H1 (cell line): ENCODE data around the gene PARP14.

Experiments
- BACH1 ChIP-seq: IDR thresholded peaks from 2 replicates; pipeline ENCODE4 v1.6.1; 2012; ENCODE audit warnings: low read length, improper control_type of control experiment
- CEBPB ChIP-seq: IDR thresholded peaks from 2 replicates; pipeline ENCODE4 v1.6.1; 2012; ENCODE audit warnings: low read depth, low read length
- CTCF ChIP-seq, 3 experiments: IDR thresholded peaks; 1 replicate in 2 of 3; 2 replicates in 1 of 3; pipeline versions ENCODE4 v1.5.1 to v1.6.1; 2011; ENCODE audit warnings: low read length in 3 of 3, mild to moderate bottlenecking in 3 of 3, inconsistent platforms in 2 of 3, low read depth in 1 of 3, moderate library complexity in 1 of 3; ENCODE audit not compliant: insufficient read depth in 1 of 3; ENCODE audit errors: control extremely low read depth in 1 of 3
- HDAC6 ChIP-seq: IDR thresholded peaks from one replicate; pipeline ENCODE4 v1.7.1; 2012; ENCODE audit warnings: low read depth, mild to moderate bottlenecking, inconsistent platforms, low read length, moderate library complexity
- POLR2A ChIP-seq, 2 experiments: IDR thresholded peaks; 1 replicate in 1 of 2; 2 replicates in 1 of 2; pipeline ENCODE4 v1.6.1; 2011; ENCODE audit warnings: low read depth in 2 of 2, low read length in 2 of 2, mild to moderate bottlenecking in 2 of 2; ENCODE audit errors: control extremely low read depth in 1 of 2
- RAD21 ChIP-seq, 2 experiments: IDR thresholded peaks in 1 of 2; conservative IDR thresholded peaks in 1 of 2; 2 replicates each; pipeline ENCODE4 v1.6.1; 2011; ENCODE audit warnings: low read depth in 2 of 2, low read length in 2 of 2, improper control_type of control experiment in 1 of 2, inconsistent platforms in 1 of 2, mild to moderate bottlenecking in 1 of 2, moderate library complexity in 1 of 2
- RFX5 ChIP-seq: IDR thresholded peaks from 2 replicates; pipeline ENCODE4 v1.6.1; 2011; ENCODE audit warnings: low read depth, low read length, improper control_type of control experiment, borderline replicate concordance
- RNF2 ChIP-seq: fragments of 200-900, 300-1000 bp; sonication (generic); IDR thresholded peaks from 2 replicates; pipeline ENCODE4 v1.7.1; 2016; ENCODE audit warnings: borderline replicate concordance, low read depth, mild to moderate bottlenecking, antibody characterized with exemption, low read length; ENCODE audit not compliant: poor library complexity, severe bottlenecking; ENCODE audit errors: missing control alignments
- SP2 ChIP-seq: IDR thresholded peaks from 2 replicates; pipeline ENCODE4 v1.6.1; 2012; ENCODE audit warnings: mild to moderate bottlenecking, low read length, inconsistent platforms
- TEAD4 ChIP-seq: IDR thresholded peaks from 2 replicates; pipeline ENCODE4 v1.6.1; 2012; ENCODE audit warnings: low read depth, low read length, inconsistent platforms, mixed read lengths
- YY1 ChIP-seq: IDR thresholded peaks from 2 replicates; pipeline ENCODE4 v1.6.1; 2011; ENCODE audit warnings: low read depth, mild to moderate bottlenecking, low read length

GRCh38 chr3:122754929-122755328 lies 74.3 kb downstream of the PARP14 start:
- TF ChIP-seq RFX5 (no peak), YY1 (peak; percentile 58; the same call in 1 of the 2 replicates), RNF2 (no peak), HDAC6 (no peak), CEBPB (no peak), CTCF (IDR thresholded peaks at IDR 0.05; ENCODE audit: control extremely low read depth in 1 of 3, insufficient read depth in 1 of 3, low read depth in 1 of 3, low read length in 3 of 3) (peak; percentile 7 to 94 (median 76)), RAD21 (IDR thresholded peaks at IDR 0.05 in 1 of 2, conservative IDR thresholded peaks at IDR 0.05 in 1 of 2; ENCODE audit: low read depth in 2 of 2, low read length in 2 of 2) (peak; percentile 90 to 91), TEAD4 (no peak), POLR2A (IDR thresholded peaks at IDR 0.05; ENCODE audit: control extremely low read depth in 1 of 2, low read depth in 2 of 2, low read length in 2 of 2) (no peak), BACH1 (no peak), SP2 (no peak)
